NCI-H82 treated with DMSO at 0.1 percent for 48 hours (cell line): ENCODE measurements around the gene SZT2.
"Not testable (repeated sequence)": the region's sequence is repeated elsewhere in the genome, so short reads cannot be mapped to it uniquely, and the experiment has no call there.

Experiments
- DNase-seq: peaks from one replicate; lab custom pipeline; 2025; ENCODE audit not compliant: unreplicated experiment; lab: John Stamatoyannopoulos, UW

The SZT2 gene

GRCh38 chr1:43387976-43388599 is 1.6 kb upstream of the SZT2 start:
- DNase-seq, result no peak

GRCh38 chr1:43388613-43389012 is 1.1 kb upstream of the SZT2 start:
- DNase-seq, result no peak

GRCh38 chr1:43392702-43393101 is 3.0 kb downstream of the SZT2 start:
- no peak for DNase-seq

- no peak for DNase-seq
Observed at GRCh38 chr1:43395523-43395922, 5.8 kb downstream of the SZT2 start.

GRCh38 chr1:43396059-43396458 is 6.4 kb downstream of the SZT2 start:
- DNase-seq, result no peak

GRCh38 chr1:43398227-43398626 is 8.5 kb downstream of the SZT2 start:
- DNase-seq, result no peak

- not testable (repeated sequence) for DNase-seq
Observed at GRCh38 chr1:43400441-43400840, 10.7 kb downstream of the SZT2 start.

GRCh38 chr1:43402089-43402865 is 12.6 kb downstream of the SZT2 start:
- no peak for DNase-seq

GRCh38 chr1:43404353-43404752 is 14.7 kb downstream of the SZT2 start:
- DNase-seq, result no peak

- DNase-seq, result no peak
Observed at GRCh38 chr1:43405219-43405875, 15.6 kb downstream of the SZT2 start.

- no peak for DNase-seq
Observed at GRCh38 chr1:43405876-43406234, 16.2 kb downstream of the SZT2 start.

GRCh38 chr1:43410571-43410970 is 20.9 kb downstream of the SZT2 start:
- DNase-seq, result no peak

GRCh38 chr1:43413426-43413825 is 23.7 kb downstream of the SZT2 start:
- DNase-seq, result not testable (repeated sequence)

- DNase-seq, result peak; percentile 64
Observed at GRCh38 chr1:43414634-43415223, 25.0 kb downstream of the SZT2 start.

- no peak for DNase-seq
Observed at GRCh38 chr1:43415901-43416300, 26.2 kb downstream of the SZT2 start.

GRCh38 chr1:43418858-43419257 is 29.2 kb downstream of the SZT2 start:
- no peak for DNase-seq

- no peak for DNase-seq
Observed at GRCh38 chr1:43419627-43420425, 30.1 kb downstream of the SZT2 start.

- no peak for DNase-seq
Observed at GRCh38 chr1:43420874-43421273, 31.2 kb downstream of the SZT2 start.

GRCh38 chr1:43421396-43421795 is 31.7 kb downstream of the SZT2 start:
- DNase-seq, result no peak

- DNase-seq, result no peak
Observed at GRCh38 chr1:43421976-43422750, 32.5 kb downstream of the SZT2 start.
